A204.1 (cell line): Measurements from ENCODE around the gene PBX1.

Source experiments
- FAIRE-seq: peaks from 2 replicates; lab custom pipeline; 2012; peaks lifted over from hg19 to GRCh38; lab: Jason Lieb, UNC

PBX1 gene

DNA sequence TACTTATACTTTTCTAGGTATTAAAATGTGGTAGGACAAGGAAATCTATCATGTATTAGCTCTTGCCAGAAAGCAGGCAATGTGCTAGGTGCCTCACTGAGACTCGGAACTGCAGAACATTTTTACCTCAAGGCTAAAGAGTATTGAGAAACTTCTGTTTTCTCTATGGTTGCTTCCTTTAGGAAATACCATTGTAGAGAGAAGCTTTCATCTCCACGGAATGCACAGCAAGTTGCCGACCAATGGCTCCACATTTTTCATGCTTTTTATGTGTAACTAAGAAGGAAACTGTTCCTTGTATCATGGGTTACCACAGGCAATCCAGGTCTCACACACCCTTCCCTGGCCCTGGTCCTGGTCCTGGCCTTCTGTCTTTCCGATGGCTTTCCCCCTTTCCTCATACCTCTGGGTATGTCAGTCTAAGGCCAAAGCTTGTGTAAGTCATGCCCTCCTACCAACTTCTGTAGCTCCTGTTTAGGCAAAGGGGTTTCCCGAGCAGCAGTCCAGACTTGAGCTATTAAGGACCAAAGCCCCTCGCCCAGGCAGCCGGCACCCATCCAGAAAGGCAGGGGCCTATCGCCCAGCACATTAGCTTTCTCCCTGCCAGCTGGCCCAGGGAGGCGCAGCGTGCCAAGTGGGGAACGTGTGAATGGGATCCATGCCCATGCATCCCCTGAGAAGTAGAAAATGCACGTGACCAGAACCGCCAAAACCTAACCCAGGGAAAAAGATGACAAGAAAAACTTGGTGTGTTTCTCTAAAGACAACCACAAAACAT, 225.0 kb downstream of the PBX1 start:
- no peak for FAIRE-seq

DNA sequence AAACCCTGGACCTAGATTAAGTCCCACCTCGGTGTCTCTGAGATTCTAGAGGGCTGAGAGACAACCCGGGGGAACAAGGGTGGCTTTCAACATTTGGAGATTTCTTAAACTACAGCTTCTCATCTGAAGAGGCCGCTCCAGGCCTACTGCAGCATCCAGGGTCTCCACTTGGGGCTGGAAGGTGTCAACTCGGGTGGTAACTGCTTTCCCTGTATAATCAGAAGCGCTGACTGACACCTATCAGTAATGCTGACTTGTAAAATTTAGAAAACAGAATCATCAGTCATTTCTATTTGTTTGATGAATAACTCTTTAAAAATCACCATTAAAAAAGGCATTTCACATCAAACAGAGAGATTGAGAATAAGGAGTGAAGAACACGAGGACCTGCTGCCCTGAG, 226.0 kb downstream of the PBX1 start:
- FAIRE-seq: no peak

DNA sequence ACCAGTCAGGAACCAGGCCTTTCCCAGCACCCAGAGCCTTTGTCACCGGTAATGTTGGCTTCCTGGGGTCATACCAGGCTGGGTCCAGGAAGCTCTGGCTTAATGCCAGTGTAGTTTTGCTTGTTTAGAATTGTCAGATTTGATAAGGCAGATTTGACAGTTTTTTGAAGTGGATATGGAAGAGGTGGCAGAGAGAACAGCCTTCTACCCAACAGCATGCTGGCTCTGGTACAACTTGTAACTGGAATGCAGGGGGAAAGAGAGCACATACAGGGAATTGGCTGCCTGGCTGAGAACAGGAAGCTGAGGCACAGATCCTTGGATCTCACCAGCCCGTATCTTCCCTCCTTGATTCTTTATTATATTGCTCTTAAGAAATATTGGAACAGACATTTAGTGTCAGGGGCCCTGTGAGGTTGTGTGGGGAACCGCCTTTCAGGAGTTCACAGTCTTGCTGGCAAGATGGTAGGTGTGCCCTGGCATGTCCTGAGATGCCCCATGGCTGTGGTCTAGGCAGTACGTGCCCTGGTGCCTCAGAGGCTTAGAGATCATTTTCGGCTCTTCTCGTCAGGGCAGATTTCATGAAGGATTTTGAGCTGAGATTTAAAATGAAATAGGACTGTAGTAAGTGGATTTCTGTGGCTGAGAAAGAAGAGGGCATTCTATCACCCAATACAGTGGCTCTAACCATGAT, 227.0 kb downstream of the PBX1 start:
- no peak for FAIRE-seq

DNA sequence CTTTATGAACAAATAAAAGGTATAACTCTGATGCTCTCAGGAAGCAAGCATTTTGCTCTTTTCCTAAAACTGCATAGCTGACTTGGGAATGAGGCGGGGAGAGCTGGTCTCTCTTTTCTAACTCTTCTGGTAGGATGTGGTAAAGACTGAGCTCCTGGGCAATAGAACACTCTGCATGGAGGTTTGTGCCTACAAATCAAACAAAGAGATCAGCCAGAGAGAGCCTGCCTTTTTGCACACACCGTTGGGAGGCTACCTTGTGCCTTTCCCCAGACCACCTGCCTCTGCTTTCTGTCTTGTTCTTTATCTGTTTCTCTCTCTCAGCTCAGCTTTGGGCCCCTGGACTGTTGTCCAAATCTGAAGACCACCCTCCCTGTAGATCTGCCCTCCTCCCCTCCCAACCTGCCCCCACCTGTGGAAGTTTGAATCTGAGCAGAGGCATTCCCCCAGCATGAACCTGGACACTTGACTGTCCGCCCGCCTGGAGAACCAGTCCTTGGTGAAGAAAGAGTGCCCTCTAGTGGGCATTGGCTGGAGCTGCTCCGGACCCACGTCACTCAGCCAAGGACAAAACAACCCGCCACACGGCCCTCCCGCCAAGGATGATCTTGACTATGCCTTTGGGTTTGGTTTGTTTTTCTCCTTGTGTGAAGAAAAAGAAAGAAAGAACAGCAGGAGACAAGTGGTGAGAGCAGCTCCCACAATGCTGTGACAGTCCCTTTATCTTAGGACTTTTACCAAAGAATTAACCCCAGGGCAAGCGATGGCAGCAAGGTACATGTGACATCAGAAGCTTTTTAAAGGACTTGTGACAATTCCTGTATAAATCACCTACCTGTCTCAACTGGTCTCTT, 228.2 kb downstream of the PBX1 start:
- peak; percentile 11 for FAIRE-seq

DNA sequence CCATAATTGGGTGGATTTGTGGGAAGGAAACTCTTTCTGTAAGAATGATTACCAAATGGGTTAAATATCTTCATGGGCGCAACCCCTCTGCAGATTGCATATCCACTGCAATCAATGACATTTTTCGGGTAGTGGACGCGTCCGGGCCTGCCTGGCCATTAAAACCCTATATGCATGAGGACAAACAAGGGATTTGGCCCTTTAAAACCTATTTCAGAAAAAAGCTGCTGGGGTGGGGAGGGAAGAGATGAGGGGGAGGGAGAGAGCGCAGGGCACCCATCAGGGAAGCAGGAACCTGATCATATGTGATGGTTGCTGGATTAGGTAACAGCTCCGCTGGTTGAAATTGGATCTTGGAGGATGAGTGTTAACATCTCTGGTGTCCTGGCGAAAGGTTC, 228.8 kb downstream of the PBX1 start:
- FAIRE-seq: no peak

DNA sequence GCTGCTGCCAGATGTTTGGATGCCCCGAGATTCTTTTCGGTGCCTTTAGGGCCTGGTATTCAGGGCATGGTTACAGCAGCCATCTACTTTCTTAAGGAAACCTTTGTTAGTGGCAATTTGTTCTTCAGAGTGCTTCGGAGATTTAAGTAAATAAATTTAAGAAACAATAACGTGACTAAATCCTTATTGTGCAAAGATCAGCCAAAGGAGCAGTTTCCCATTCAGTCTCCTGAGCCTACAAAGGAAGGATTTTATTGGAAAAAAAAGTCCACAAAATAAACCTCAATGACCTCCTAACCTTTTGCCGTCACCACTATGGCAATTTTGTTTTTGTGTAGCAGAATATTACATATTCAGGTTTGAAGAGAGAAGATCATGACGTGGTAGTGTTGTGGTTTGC, 231.1 kb downstream of the PBX1 start:
- no peak for FAIRE-seq

DNA sequence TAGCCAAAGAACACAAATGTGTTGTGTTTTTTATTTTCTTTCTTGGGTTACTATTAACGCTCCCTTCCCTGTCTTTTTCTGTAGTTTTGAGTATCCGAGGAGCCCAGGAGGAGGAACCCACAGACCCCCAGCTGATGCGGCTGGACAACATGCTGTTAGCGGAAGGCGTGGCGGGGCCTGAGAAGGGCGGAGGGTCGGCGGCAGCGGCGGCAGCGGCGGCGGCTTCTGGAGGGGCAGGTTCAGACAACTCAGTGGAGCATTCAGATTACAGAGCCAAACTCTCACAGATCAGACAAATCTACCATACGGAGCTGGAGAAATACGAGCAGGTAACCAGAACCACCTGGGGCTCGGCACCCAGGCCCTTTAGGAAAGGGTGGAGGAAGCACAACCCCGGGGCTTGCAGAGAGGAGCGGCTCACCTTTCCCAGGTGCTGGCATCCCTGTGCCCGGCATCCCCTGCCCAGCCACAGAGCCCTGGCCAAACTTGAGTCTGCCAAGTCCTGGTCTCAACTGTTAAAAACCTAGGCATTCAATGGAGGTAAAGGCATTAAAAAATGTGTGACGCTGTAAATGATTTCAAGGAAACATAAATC, 233.5 kb downstream of the PBX1 start:
- FAIRE-seq: no peak

DNA sequence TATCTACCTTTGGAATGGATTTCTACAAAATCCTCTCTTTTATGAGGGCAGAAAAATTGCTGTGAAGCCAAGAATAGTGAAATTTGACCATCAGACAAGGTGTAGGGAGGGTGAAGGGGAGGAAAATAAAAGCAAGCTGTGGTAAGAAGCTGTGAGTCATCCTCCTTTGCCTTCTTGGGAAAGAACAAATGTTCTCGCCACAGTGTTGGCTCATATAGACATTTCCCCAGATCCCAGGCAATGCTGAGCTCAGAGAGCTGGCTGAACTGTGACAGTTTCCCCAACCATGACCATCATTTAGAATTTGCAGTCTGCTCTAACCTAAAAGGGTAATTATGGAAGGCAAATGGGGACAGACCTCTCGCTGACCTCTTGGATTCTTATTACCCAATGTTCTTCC, 235.4 kb downstream of the PBX1 start:
- FAIRE-seq: no peak

DNA sequence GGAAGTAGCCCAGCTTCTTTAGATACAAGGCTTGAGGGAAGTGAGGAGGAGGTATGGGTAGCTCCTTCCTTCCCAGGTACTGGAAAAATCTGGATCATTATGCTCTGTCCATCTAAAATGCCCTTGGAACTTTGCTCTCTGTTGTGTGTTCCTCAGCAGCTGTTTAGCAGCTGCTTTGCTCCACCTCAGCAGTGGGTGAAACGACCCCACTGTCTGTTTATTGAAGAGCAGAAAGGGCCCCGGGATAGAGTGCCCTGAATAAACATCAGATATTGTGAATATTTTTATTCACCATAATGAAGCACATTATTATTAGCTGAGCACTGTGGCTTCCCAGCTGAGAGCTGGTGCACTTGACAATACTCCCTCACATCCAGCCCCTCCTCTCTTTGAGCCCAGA, 237.9 kb downstream of the PBX1 start:
- no peak for FAIRE-seq

DNA sequence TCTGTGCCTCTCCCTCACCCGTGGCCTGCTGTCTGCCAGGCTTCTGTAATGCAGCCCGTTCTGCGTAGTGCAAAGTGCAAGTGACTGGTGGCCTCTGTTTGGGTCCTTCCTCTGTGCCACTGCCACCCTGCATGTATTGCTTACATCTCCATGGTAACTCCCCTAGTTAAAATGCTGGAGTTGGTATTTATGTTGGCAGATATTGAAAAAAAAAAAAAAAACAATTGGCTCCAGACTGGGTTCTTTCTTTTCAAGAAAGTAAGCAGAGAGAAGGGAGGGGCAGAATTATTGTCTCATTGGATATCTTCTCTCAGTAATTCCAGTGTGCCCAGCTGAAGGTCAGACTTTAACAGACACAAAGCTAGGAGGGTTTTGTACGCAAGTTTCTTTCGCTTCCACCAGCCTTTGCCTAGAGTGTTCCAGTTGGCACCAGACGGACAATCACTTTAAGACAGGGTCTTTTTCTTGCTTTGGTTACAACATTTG, 242.3 kb downstream of the PBX1 start:
- FAIRE-seq: no peak

DNA sequence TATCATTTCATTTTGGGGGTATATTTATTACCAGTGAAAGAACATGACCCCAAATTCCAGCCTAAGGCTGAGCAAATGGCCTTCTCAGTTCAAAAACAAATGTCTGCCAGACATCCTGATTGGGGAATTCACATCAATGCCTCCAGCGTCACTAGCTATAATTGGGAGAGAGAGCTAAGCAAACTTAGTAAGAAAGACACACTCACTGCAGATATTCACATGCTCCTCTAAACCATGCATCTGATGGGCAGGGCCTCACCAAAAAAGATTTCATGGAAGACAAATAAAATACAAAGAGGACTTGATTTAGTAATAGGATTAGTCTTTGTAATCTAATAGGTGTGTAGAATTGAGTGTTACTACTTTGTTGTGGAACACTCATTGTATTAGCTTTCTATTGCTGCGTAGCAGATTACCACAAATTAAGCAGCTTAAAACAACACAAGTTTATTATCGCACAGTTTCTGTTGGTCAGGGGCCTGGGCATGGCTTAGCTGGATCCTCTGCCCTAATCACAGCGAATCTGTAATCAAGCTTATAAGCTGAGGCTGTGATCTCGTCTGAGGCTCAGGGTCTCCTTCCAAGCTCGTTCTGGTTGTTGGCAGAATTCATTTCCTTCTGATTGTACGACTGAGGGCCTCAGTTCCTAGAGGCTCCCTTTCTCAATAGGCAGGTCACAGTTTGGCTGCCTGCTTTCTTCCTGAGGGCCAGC, 243.0 kb downstream of the PBX1 start:
- FAIRE-seq: no peak

DNA sequence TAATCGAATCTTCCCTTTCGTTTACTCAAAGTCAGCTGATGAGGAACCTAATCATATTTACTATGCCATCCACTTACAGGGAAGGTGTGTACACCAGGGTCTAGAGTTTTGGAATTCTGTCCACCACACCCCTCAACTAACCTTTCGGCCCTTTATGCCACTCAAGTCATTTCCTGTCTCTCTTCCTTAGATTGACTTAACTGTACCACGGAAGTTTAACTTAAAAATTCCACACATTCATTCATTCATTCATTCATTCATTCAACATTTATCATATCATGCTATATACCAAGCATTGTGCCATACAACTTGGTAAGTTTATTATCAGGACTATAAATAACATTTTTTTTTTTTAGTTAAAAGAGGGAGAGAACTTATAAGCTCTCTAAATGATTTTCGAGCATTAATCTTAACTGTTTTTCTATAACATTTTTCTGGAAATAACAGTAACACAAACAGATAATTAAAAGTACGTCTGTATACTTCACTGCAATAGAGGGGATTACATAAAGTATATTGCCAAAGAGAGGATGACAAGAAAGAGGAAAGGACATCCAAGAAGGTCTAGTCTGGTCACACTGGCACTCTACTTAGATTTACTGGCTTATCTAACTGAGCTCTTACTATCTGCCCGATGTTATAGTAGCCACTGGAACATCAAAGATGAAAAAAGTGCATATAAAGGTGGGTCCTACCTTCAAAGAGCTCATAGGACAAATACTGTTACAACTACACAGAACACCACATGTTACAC, 243.7 kb downstream of the PBX1 start:
- no peak for FAIRE-seq

DNA sequence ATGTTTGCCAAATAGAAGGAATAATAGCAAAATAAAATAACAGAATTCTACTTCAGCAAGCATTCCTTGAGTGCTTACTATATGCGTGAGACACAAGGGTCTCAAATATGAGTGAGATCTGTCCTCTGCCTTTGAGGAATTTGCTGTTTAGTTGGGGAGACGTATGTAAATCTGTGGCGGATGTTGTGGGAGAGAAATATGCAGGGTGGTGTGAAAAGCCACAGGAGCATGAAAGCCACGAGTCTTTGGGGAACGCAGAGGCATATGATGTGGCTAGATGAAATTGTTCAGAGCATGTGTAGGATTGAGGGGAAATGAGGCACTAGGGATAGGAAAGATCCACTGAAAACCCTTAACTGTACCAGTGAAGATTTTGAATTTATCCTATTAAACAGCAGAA, 244.4 kb downstream of the PBX1 start:
- no peak for FAIRE-seq

DNA sequence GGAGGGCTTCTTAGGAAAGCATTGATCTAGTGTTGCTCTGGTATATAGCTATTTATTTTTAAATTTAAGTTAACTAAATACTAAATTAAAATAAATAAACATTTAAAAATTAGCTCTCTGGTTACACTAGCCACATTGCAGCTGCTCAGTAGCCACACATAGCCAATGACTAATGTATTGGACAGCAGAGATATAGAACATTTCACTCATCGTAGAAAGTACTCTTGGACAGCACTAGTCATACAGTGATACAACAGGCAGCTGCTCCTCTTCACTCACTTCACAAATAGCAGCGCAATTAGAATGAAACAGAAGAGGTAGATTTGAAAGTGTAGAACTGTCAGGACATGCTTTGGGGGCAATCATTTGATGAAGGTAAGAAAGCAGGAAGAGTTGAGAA, 245.4 kb downstream of the PBX1 start:
- no peak for FAIRE-seq

DNA sequence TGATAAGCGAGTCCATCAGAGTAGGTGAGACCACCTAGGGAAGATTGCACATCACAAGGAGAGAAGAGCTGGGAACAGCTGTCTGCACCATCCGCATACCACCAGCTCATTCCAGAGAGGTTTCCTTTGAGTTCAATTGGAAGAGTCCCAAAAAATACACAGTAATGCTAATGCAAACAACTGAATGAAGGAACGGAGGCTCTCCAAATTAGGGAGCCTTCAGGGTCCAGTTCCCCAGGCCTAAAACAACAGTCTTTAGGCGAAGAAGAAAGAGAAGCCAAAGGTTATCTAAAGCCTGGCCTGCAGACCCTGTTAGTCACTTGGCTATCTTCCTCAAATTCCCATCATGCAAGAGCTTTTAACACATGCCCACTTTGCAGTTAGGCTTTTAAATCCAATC, 246.4 kb downstream of the PBX1 start:
- FAIRE-seq: no peak

DNA sequence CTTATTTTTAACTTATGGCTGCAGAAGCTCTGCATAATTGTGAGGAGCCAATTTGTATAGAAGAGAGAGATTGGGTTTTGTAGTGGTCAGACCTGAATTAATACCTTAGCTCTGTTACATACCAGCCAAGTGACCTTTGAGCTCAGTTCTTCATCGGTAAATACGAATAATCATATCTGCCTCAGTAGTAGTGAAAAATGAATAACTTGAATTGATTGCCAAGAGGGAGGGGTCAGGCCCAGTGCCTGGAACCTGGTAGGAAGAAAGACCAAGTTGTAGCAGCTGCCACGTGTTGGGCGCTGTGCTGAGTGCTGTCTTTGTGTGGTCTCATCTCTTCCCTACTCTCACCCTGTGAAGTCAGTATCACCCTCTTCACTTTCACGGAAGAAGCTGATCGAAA, 247.5 kb downstream of the PBX1 start:
- no peak for FAIRE-seq

DNA sequence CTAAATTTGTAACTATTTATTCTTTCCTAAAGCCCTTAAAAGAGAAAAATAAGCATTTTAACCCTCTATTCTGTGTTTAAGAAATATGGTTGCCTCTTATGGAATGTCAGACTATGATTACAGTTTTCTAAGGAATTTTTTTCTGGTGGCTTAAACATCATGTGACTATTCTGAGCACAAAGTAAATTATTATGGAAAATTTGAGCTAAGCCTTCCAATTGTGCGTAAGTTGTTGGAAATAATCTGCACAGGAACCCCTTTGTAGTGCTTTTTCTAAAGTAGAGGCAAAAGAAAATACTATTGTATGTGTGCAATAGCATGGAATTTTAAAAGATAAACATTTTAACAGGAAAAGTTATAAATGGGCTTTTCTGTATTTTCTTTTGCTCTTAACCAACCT, 254.8 kb downstream of the PBX1 start:
- FAIRE-seq: no peak

DNA sequence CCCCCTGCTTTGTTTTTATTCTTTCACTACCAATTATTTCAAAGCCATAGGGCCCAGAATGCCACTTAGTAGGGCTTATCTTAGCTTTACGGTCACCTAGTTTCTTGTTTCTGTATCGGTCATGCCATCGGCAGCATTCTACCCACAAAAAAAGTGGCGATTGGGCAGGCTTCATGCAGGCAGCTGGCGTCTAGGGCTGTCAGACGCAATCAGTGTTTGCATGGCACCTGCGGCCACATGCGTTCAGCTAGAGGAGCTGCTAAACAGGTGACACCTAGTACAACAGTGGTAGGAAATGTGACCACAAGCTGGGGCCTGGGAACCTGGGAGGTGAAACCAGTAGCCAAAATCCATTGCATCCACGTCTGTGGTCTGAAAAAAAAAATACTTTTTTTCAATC, 262.7 kb downstream of the PBX1 start:
- FAIRE-seq: no peak

DNA sequence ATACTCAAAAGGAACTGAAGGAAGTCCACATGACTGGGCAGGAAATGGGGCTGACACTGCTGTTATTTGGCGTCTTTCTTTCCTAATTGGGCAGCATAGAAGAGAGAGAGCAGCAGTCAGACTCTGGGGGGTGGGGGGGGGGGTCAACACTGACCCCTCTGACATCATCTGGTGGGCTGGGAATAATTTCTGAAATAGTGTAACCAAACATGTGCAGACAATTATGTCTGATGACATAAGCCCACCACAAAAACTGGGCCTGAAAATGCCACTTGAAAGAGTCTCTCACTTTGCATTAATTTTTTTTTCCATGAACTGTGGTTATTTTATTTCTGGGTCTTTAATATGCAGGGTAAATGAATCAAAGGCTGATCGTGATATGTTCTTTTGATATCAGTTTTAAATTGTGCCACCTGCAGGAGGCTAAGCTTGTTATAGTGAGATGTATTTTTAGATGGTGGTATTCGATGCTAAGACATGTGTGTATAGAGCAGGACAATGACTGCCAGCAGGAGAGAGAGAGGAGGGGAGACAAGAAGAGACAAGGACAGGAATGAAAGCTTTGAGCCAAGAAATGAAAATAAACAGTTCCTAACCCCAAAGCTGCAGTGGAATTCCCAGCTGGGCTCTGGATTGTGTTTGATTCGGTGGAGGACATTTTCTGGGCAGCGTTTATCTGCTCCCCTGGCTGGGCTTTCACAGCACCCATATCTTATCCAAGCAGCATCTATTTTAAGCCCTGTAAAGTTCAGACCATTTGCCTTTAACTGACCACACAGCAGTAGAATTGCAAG, 264.7 kb downstream of the PBX1 start:
- FAIRE-seq: no peak

DNA sequence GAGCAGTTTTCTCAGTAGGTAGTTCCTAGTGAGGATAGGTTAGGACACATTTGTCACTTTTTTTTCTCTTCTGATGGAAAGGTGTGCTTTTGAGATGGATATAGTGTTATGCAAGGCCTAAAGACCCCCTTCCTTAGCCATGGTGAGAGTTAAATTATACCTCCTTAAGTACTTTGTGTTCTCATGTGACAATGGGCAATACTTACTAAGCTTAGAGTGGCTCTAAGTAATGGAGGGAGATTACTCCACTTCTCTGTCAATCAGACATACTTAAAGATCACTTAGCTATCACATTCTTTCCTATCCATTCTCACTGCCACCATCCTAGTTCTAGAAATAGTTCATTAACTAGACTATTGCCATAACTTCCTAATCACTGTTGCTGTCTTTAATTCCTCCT, 265.6 kb downstream of the PBX1 start:
- no peak for FAIRE-seq
